ENCODE data around the gene JHY. TPM values are rescaled to one million over a fixed set of nuclear protein-coding genes. Genes with fewer than 3 reads are reported as not detected.

JHY gene
- total RNA-seq, 3 donors from 2014 or later (not counting 1 experiment from before 2014, with no cell fraction given): 0.88 to 1.5 (median 1.2) TPM

GRCh38 chr11:122937983-122938382, 55.4 kb downstream of the JHY start:
- TF ChIP-seq, protein P1, sequence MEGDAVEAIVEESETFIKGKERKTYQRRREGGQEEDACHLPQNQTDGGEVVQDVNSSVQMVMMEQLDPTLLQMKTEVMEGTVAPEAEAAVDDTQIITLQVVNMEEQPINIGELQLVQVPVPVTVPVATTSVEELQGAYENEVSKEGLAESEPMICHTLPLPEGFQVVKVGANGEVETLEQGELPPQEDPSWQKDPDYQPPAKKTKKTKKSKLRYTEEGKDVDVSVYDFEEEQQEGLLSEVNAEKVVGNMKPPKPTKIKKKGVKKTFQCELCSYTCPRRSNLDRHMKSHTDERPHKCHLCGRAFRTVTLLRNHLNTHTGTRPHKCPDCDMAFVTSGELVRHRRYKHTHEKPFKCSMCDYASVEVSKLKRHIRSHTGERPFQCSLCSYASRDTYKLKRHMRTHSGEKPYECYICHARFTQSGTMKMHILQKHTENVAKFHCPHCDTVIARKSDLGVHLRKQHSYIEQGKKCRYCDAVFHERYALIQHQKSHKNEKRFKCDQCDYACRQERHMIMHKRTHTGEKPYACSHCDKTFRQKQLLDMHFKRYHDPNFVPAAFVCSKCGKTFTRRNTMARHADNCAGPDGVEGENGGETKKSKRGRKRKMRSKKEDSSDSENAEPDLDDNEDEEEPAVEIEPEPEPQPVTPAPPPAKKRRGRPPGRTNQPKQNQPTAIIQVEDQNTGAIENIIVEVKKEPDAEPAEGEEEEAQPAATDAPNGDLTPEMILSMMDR (IDR thresholded peaks at IDR 0.05): no peak
- ATAC-seq: no peak
- no peaks in the 10 kb centered on the region for H3K4me1 Mint-ChIP-seq
- H3K27ac ChIP-seq (ENCODE audit: low read length): no peak overlapping the region
- no peak overlapping the region for H3K4me3 ChIP-seq (ENCODE audit: low read length)
- no peak overlapping the region for H3K4me3 Mint-ChIP-seq
- WGBS (ENCODE audit: insufficient coverage): 91% methylated on average over 3 of the region's 3 CpGs
- no peaks in the 10 kb centered on the region for H3K9me3 Mint-ChIP-seq
- H3K36me3 Mint-ChIP-seq: no peaks in the 10 kb centered on the region
- intact Hi-C loops (cut with micrococcal nuclease): no loop called here
- H3K27me3 Mint-ChIP-seq (ENCODE audit: low read depth in 2 of 2): peaks cover 6 to 13% of the 10 kb centered on the region in 2 donors
- no peaks in the 10 kb centered on the region for H3K27me3 ChIP-seq (ENCODE audit: control insufficient read depth, insufficient read depth, low read length)
- H3K4me1 ChIP-seq (ENCODE audit: control insufficient read depth, insufficient read depth, low read length): no peaks in the 10 kb centered on the region
- H3K9me3 ChIP-seq (ENCODE audit: control insufficient read depth, insufficient read depth, low read length): no peaks in the 10 kb centered on the region
- no peak overlapping the region for H3K27ac Mint-ChIP-seq
- H3K36me3 ChIP-seq (ENCODE audit: control insufficient read depth, insufficient read depth, low read length): no peaks in the 10 kb centered on the region
- DNase-seq: no peak

DNA sequence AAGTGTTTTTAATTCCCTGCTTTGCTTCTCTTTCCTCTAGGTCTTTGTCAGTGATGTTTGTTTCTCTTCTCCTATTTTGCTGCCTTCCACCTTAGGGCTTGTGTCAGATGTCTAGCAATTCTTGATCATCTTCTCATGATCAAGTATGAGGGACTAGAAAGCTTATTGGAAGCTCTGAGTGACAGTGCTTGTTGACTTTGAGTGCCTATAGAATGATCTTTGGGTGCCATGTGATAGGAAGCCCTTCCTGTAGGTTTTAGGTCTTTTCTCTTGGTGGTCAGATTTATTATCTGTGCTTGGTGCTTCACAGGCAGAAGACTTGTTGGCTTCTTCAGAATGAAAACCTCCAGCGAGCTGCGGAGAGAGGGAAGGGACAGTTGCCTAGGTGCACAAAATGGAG, 56.0 kb downstream of the JHY start:
- intact Hi-C loops (cut with micrococcal nuclease): no loop called here
- H3K4me1 Mint-ChIP-seq: no peaks in the 10 kb centered on the region
- peaks cover 6 to 13% of the 10 kb centered on the region in 2 donors for H3K27me3 Mint-ChIP-seq (ENCODE audit: low read depth in 2 of 2)
- TF ChIP-seq, protein P1 (IDR thresholded peaks at IDR 0.05): no peak
- no peak overlapping the region for H3K27ac ChIP-seq (ENCODE audit: low read length)
- H3K4me3 ChIP-seq (ENCODE audit: low read length): no peak overlapping the region
- no peaks in the 10 kb centered on the region for H3K36me3 Mint-ChIP-seq
- H3K4me3 Mint-ChIP-seq: no peak overlapping the region
- DNase-seq (no peak), ATAC-seq (no peak)
- H3K9me3 ChIP-seq (ENCODE audit: control insufficient read depth, insufficient read depth, low read length): no peaks in the 10 kb centered on the region
- no peaks in the 10 kb centered on the region for H3K27me3 ChIP-seq (ENCODE audit: control insufficient read depth, insufficient read depth, low read length)
- no peaks in the 10 kb centered on the region for H3K9me3 Mint-ChIP-seq
- no peaks in the 10 kb centered on the region for H3K4me1 ChIP-seq (ENCODE audit: control insufficient read depth, insufficient read depth, low read length)
- H3K27ac Mint-ChIP-seq: no peak overlapping the region
- no peaks in the 10 kb centered on the region for H3K36me3 ChIP-seq (ENCODE audit: control insufficient read depth, insufficient read depth, low read length)
- 100% methylated on average over 2 of the region's 2 CpGs for WGBS (ENCODE audit: insufficient coverage)

DNA sequence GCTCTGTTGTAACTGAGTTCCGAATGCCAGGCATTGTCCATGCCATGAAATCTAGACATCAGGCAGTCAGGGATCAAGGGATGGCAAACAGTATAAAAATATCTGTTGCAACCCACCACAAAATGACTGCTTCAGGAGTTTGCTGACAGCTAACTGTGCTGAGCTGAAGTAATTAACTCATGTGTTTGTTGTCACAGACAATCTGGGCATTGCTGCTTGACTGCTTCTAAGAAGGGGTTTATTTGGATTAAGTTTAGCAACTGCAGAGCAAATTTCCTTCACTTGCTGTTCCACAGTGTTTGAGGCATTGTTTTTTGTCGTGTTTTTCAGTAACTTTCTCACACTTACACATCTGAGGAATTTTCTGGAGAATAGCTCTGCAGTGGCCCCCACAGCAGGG, 68.7 kb downstream of the JHY start:
- TF ChIP-seq, protein P1 (IDR thresholded peaks at IDR 0.05): no peak
- H3K4me3 ChIP-seq (ENCODE audit: low read length): no peak overlapping the region
- DNase-seq: no peak
- H3K27ac Mint-ChIP-seq: no peak overlapping the region
- H3K9me3 Mint-ChIP-seq: no peaks in the 10 kb centered on the region
- peaks cover 0 to 7% of the 10 kb centered on the region in 2 donors for H3K4me1 Mint-ChIP-seq
- H3K4me3 Mint-ChIP-seq: no peak overlapping the region
- no peaks in the 10 kb centered on the region for H3K9me3 ChIP-seq (ENCODE audit: control insufficient read depth, insufficient read depth, low read length)
- WGBS (ENCODE audit: insufficient coverage): 90% methylated on average over 2 of the region's 2 CpGs
- H3K27me3 Mint-ChIP-seq (ENCODE audit: low read depth in 2 of 2): peaks cover 0 to 16% of the 10 kb centered on the region in 2 donors
- H3K4me1 ChIP-seq (ENCODE audit: control insufficient read depth, insufficient read depth, low read length): no peaks in the 10 kb centered on the region
- H3K27ac ChIP-seq (ENCODE audit: low read length): no peak overlapping the region
- H3K36me3 ChIP-seq (ENCODE audit: control insufficient read depth, insufficient read depth, low read length): no peaks in the 10 kb centered on the region
- intact Hi-C loops (cut with micrococcal nuclease): no loop called here
- no peak for ATAC-seq
- no peaks in the 10 kb centered on the region for H3K27me3 ChIP-seq (ENCODE audit: control insufficient read depth, insufficient read depth, low read length)
- H3K36me3 Mint-ChIP-seq: peaks cover 6% of the 10 kb centered on the region

GRCh38 chr11:122954455-122954854, 71.9 kb downstream of the JHY start:
- ATAC-seq (no peak), DNase-seq (no peak)
- Mint-ChIP-seq H3K27me3 (ENCODE audit: low read depth in 2 of 2) (peaks cover 0 to 9% of the 10 kb centered on the region in 2 donors), H3K36me3 (no peaks in the 10 kb centered on the region), H3K27ac (no peak overlapping the region), H3K4me1 (peaks cover under 1 to 6% of the 10 kb centered on the region in 2 donors), H3K4me3 (no peak overlapping the region), H3K9me3 (no peaks in the 10 kb centered on the region)
- TF ChIP-seq, protein P1 (IDR thresholded peaks at IDR 0.05): no peak
- 90% methylated on average over 4 of the region's 4 CpGs for WGBS (ENCODE audit: insufficient coverage)
- Histone ChIP-seq H3K27me3 (ENCODE audit: control insufficient read depth, insufficient read depth, low read length) (no peaks in the 10 kb centered on the region), H3K4me1 (ENCODE audit: control insufficient read depth, insufficient read depth, low read length) (no peaks in the 10 kb centered on the region), H3K27ac (ENCODE audit: low read length) (no peak overlapping the region), H3K9me3 (ENCODE audit: control insufficient read depth, insufficient read depth, low read length) (no peaks in the 10 kb centered on the region), H3K4me3 (ENCODE audit: low read length) (no peak overlapping the region), H3K36me3 (ENCODE audit: control insufficient read depth, insufficient read depth, low read length) (no peaks in the 10 kb centered on the region)
- intact Hi-C loops (cut with micrococcal nuclease): no loop called here
